OCI-LY7 (cell line): Measurements from ENCODE around the gene MAPRE3. TPM values are rescaled to one million over a fixed set of nuclear protein-coding genes. Genes with fewer than 3 reads are reported as not detected.

Experiments
- BruUV-seq: library from RNA; stranded (reverse); fragments of 400-500 nt; replicated peaks from 2 replicates; lab custom pipeline; 2021; lab: Mats Ljungman, UMichigan
- CTCF ChIA-PET: fragments of 300-600 bp; sonication (Branson Sonifier 250); formaldehyde crosslinking; loops from one replicate; lab custom pipeline; 2022; ENCODE audit warnings: antibody characterized with exemption; ENCODE audit not compliant: unreplicated experiment; lab: Charles Lee
- POLR2A ChIA-PET: fragments of 300-600 bp; sonication (Branson Sonifier 250); formaldehyde crosslinking; loops from one replicate; lab custom pipeline; 2022; ENCODE audit warnings: antibody characterized with exemption; lab: Charles Lee
- DNase-seq: peaks from one replicate; pipeline ENCODE4 v3.0.0-alpha.2; 2015; ENCODE audit warnings: low spot score
- H2AFZ ChIP-seq: fragments of 200-600 bp; sonication (generic), shearing (Covaris generic); 2 replicates; pipeline ENCODE4 v1.6.1; 2014; ENCODE audit warnings: mild to moderate bottlenecking, antibody characterized with exemption, low read length, moderate library complexity
- H3K27ac ChIP-seq: fragments of 200-600 bp; sonication (generic); 2 replicates; pipeline ENCODE4 v1.5.1; 2014; ENCODE audit warnings: mixed run types, low read depth, mild to moderate bottlenecking, moderate library complexity, low read length, inconsistent platforms; ENCODE audit not compliant: poor library complexity, severe bottlenecking
- H3K36me3 ChIP-seq: fragments of 200-600 bp; sonication (generic); 2 replicates; pipeline ENCODE4 v1.6.1; 2014; ENCODE audit warnings: mild to moderate bottlenecking, antibody characterized with exemption, low read length, moderate library complexity, mixed read lengths; ENCODE audit not compliant: insufficient read depth
- H3K4me1 ChIP-seq: fragments of 200-600 bp; sonication (generic); 2 replicates; pipeline ENCODE4 v1.5.1; 2014; ENCODE audit warnings: mild to moderate bottlenecking, low read length; ENCODE audit not compliant: insufficient read depth, poor library complexity, severe bottlenecking
- H3K4me2 ChIP-seq: fragments of 200-600 bp; sonication (generic); 2 replicates; pipeline ENCODE4 v1.6.1; 2014; ENCODE audit warnings: mild to moderate bottlenecking, low read length
- H3K4me3 ChIP-seq: fragments of 200-600 bp; sonication (generic); 2 replicates; pipeline ENCODE4 v1.5.1; 2014; ENCODE audit warnings: mild to moderate bottlenecking, low read depth, low read length; ENCODE audit not compliant: poor library complexity, severe bottlenecking
- H3K79me2 ChIP-seq: fragments of 200-600 bp; sonication (generic); 2 replicates; pipeline ENCODE4 v1.6.1; 2016; ENCODE audit warnings: low read depth, mild to moderate bottlenecking, low read length, moderate library complexity, mixed read lengths; ENCODE audit not compliant: insufficient read depth
- H3K9me2 ChIP-seq: fragments of 200-600 bp; sonication (generic); 2 replicates; pipeline ENCODE4 v1.6.1; 2016; ENCODE audit warnings: mild to moderate bottlenecking, low read length, mixed read lengths; ENCODE audit not compliant: insufficient read depth
- H3K9me3 ChIP-seq: fragments of 200-600 bp; sonication (generic); 2 replicates; pipeline ENCODE4 v1.6.1; 2014; ENCODE audit warnings: mild to moderate bottlenecking, mixed run types, low read length, mixed read lengths
- H4K20me1 ChIP-seq: fragments of 200-600 bp; sonication (generic); 2 replicates; pipeline ENCODE4 v1.6.1; 2014; ENCODE audit warnings: mild to moderate bottlenecking, antibody characterized with exemption, low read length, moderate library complexity, mixed read lengths; ENCODE audit not compliant: insufficient read depth
- EZH2phosphoT487 ChIP-seq: fragments of 200-600 bp; sonication (generic); IDR thresholded peaks from 2 replicates; pipeline ENCODE4 v1.6.1; 2018; ENCODE audit warnings: low read depth, borderline replicate concordance, mild to moderate bottlenecking, mixed run types, antibody characterized with exemption, low read length, moderate library complexity, mixed read lengths
- intact Hi-C: fragments of 100-400 bp; cut with micrococcal nuclease; formaldehyde crosslinking; loops from one replicate; pipeline ENCODE4 v1.10.0; 2022; ENCODE audit not compliant: unreplicated experiment
- total RNA-seq, 2 experiments: library from RNA; depleted of rRNA in 1 of 2; stranded (reverse); fragments of >200 nt in 1 of 2; shearing (Covaris generic) in 1 of 2; gene quantifications; 2 replicates each; pipeline ENCODE4 v1.2.3, GENCODE V29; 2014 to 2022
- TF ChIP-seq, protein P1 (sequence below): fragments of 200-600 bp; sonication (generic); conservative IDR thresholded peaks from 2 replicates; pipeline ENCODE4 v1.5.1; 2014; ENCODE audit warnings: mild to moderate bottlenecking, antibody characterized with exemption, low read length, moderate library complexity, mixed read lengths

MAPRE3 gene
- total RNA-seq, 2 experiments from 2014 or later = not detected

DNA sequence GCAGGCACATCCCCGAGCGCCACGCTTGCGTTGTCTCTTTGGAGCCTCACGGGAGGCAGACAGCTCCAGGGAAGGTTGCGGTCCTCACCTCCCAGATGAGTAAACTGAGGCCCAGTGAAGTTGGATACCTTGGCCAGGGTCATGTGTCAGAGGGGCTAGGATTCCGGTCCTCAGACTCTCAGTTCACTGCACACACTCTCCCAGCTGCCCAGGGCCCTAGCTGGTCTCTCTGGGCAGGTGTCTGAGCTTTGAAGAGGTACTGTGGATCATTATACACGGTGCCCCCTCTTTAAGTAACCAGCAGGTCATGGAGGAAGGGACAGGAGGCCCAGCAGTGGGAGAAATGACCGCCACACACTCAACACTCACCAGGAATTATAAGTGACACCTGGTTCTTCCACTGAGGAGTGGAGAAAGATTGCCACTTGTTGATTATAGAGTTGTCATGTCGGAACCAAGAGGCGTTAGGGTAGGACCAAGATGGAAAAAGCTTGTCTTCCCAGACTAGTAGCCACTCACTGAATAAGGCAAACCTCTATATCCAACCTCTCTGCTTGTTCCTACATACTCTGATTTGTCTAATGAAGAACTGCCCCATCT lies 62.9 kb downstream of the MAPRE3 start:
- ChIA-PET POLR2A (interaction anchor here (0.6 to 4.8 kb wide), 4 partner anchors 17 to 321 kb away, joined by 3 to 29 read pairs (median 4); partner anchors contain the start of gene AGBL5), CTCF (no interaction called here)
- H3K27ac ChIP-seq = peak overlapping the region; percentile 15
- peak overlapping the region; percentile 89 for H3K4me2 ChIP-seq
- H3K9me3 ChIP-seq = no peaks in the 10 kb centered on the region
- no peak for DNase-seq
- intact Hi-C loops = loop anchor here (2.0 kb wide), 2 partner anchors 37 to 53 kb away; partner anchors contain the start of genes KHK and OST4
- peak overlapping the region; percentile 77; the same call in 1 of the 2 replicates for H2AFZ ChIP-seq
- H4K20me1 ChIP-seq = no peaks in the 10 kb centered on the region
- BruUV-seq = TSS peak; percentile 65
- peak overlapping the region; percentile 95 for H3K4me3 ChIP-seq
- TF ChIP-seq EZH2phosphoT487 = no peak
- TF ChIP-seq, protein P1, sequence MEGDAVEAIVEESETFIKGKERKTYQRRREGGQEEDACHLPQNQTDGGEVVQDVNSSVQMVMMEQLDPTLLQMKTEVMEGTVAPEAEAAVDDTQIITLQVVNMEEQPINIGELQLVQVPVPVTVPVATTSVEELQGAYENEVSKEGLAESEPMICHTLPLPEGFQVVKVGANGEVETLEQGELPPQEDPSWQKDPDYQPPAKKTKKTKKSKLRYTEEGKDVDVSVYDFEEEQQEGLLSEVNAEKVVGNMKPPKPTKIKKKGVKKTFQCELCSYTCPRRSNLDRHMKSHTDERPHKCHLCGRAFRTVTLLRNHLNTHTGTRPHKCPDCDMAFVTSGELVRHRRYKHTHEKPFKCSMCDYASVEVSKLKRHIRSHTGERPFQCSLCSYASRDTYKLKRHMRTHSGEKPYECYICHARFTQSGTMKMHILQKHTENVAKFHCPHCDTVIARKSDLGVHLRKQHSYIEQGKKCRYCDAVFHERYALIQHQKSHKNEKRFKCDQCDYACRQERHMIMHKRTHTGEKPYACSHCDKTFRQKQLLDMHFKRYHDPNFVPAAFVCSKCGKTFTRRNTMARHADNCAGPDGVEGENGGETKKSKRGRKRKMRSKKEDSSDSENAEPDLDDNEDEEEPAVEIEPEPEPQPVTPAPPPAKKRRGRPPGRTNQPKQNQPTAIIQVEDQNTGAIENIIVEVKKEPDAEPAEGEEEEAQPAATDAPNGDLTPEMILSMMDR = no peak
- H3K4me1 ChIP-seq = peaks cover 16% of the 10 kb centered on the region
- H3K79me2 ChIP-seq = peaks cover 13% of the 10 kb centered on the region; the same call in 1 of the 2 replicates
- peaks cover 37% of the 10 kb centered on the region for H3K36me3 ChIP-seq
- no peaks in the 10 kb centered on the region for H3K9me2 ChIP-seq

- H3K36me3 ChIP-seq = peaks cover 81% of the 10 kb centered on the region
- no peaks in the 10 kb centered on the region for H3K9me3 ChIP-seq
- H3K27ac ChIP-seq = no peak overlapping the region
- DNase-seq = no peak
- no peaks in the 10 kb centered on the region for H4K20me1 ChIP-seq
- no peak for TF ChIP-seq EZH2phosphoT487
- TF ChIP-seq, protein P1 = no peak
- BruUV-seq = no TSS peak
- peaks cover 13% of the 10 kb centered on the region; the same call in 1 of the 2 replicates for H3K79me2 ChIP-seq
- CTCF ChIA-PET = no interaction called here
- H2AFZ ChIP-seq = no peak overlapping the region
- no peak overlapping the region for H3K4me2 ChIP-seq
- POLR2A ChIA-PET = interaction anchor here (1.3 kb wide), 1 partner anchor 13 kb away, joined by 5 read pairs; no protein-coding TSS in a partner anchor
- intact Hi-C loops = no loop called here
- peaks cover 38% of the 10 kb centered on the region for H3K4me1 ChIP-seq
- H3K9me2 ChIP-seq = no peaks in the 10 kb centered on the region
- H3K4me3 ChIP-seq = no peak overlapping the region
These were observed 67.6 kb downstream of the MAPRE3 start for GRCh38 chr2:27038012-27038411.
